ENCODE measurements around the gene GPRC5C.
A peak's percentile ranks its signal among the peaks of the same experiment; 100 is the strongest.

Gene GPRC5C

GRCh38 chr17:74447628-74448159, 15.8 kb downstream of the GPRC5C start:
- WGBS: 96% methylated on average over 11 of the region's 11 CpGs
- Histone ChIP-seq H3K36me3 (ENCODE audit: insufficient read depth, low read length) (peaks cover 8% of the 10 kb centered on the region; the same call in 1 of the 2 replicates), H3K4me3 (ENCODE audit: low read length) (no peak overlapping the region), H3K9ac (ENCODE audit: low read depth, low read length) (no peak overlapping the region), H3K27me3 (ENCODE audit: insufficient read depth, low read length) (peaks cover 17% of the 10 kb centered on the region), H3K4me1 (ENCODE audit: insufficient read depth, low read length) (peaks cover 5% of the 10 kb centered on the region; the same call in 1 of the 2 replicates), H3K9me3 (ENCODE audit: insufficient read depth, low read depth, low read length) (no peaks in the 10 kb centered on the region), H3K27ac (ENCODE audit: low read depth, low read length) (no peak overlapping the region)

- peaks cover 27% of the 10 kb centered on the region for H3K27me3 ChIP-seq (ENCODE audit: insufficient read depth, low read length)
- 90% methylated on average over 8 of the region's 8 CpGs for WGBS
- no peak overlapping the region for H3K4me3 ChIP-seq (ENCODE audit: low read length)
- no peaks in the 10 kb centered on the region for H3K9me3 ChIP-seq (ENCODE audit: insufficient read depth, low read depth, low read length)
- peaks cover 6% of the 10 kb centered on the region; the same call in 1 of the 2 replicates for H3K4me1 ChIP-seq (ENCODE audit: insufficient read depth, low read length)
- no peak overlapping the region for H3K9ac ChIP-seq (ENCODE audit: low read depth, low read length)
- H3K27ac ChIP-seq (ENCODE audit: low read depth, low read length): no peak overlapping the region
- peaks cover 8% of the 10 kb centered on the region; the same call in 1 of the 2 replicates for H3K36me3 ChIP-seq (ENCODE audit: insufficient read depth, low read length)
Measured at GRCh38 chr17:74448756-74449155, 16.9 kb downstream of the GPRC5C start.

- Histone ChIP-seq H3K4me1 (ENCODE audit: insufficient read depth, low read length) (peaks cover 7% of the 10 kb centered on the region; the same call in 1 of the 2 replicates), H3K9me3 (ENCODE audit: insufficient read depth, low read depth, low read length) (no peaks in the 10 kb centered on the region), H3K36me3 (ENCODE audit: insufficient read depth, low read length) (peaks cover 8% of the 10 kb centered on the region; the same call in 1 of the 2 replicates), H3K27ac (ENCODE audit: low read depth, low read length) (no peak overlapping the region), H3K27me3 (ENCODE audit: insufficient read depth, low read length) (peaks cover 29% of the 10 kb centered on the region), H3K9ac (ENCODE audit: low read depth, low read length) (no peak overlapping the region), H3K4me3 (ENCODE audit: low read length) (no peak overlapping the region)
- WGBS: 91% methylated on average over 11 of the region's 11 CpGs
Measured at GRCh38 chr17:74449306-74449705, 17.4 kb downstream of the GPRC5C start.

GRCh38 chr17:74449773-74450172, 17.9 kb downstream of the GPRC5C start:
- WGBS: 95% methylated on average over 5 of the region's 5 CpGs
- H3K4me1 ChIP-seq (ENCODE audit: insufficient read depth, low read length): peaks cover 11% of the 10 kb centered on the region; the same call in 1 of the 2 replicates
- peaks cover 34% of the 10 kb centered on the region for H3K27me3 ChIP-seq (ENCODE audit: insufficient read depth, low read length)
- no peak overlapping the region for H3K27ac ChIP-seq (ENCODE audit: low read depth, low read length)
- H3K9ac ChIP-seq (ENCODE audit: low read depth, low read length): no peak overlapping the region
- H3K4me3 ChIP-seq (ENCODE audit: low read length): no peak overlapping the region
- H3K36me3 ChIP-seq (ENCODE audit: insufficient read depth, low read length): peaks cover 8% of the 10 kb centered on the region; the same call in 1 of the 2 replicates
- no peaks in the 10 kb centered on the region for H3K9me3 ChIP-seq (ENCODE audit: insufficient read depth, low read depth, low read length)

- Histone ChIP-seq H3K9me3 (ENCODE audit: insufficient read depth, low read depth, low read length) (no peaks in the 10 kb centered on the region), H3K36me3 (ENCODE audit: insufficient read depth, low read length) (peaks cover 8% of the 10 kb centered on the region; the same call in 1 of the 2 replicates), H3K27ac (ENCODE audit: low read depth, low read length) (no peak overlapping the region), H3K27me3 (ENCODE audit: insufficient read depth, low read length) (peaks cover 38% of the 10 kb centered on the region), H3K4me1 (ENCODE audit: insufficient read depth, low read length) (peaks cover 16% of the 10 kb centered on the region; the same call in 1 of the 2 replicates), H3K9ac (ENCODE audit: low read depth, low read length) (no peak overlapping the region), H3K4me3 (ENCODE audit: low read length) (no peak overlapping the region)
- WGBS: 94% methylated on average over 3 of the region's 3 CpGs
Measured at GRCh38 chr17:74450231-74450630, 18.3 kb downstream of the GPRC5C start.

GRCh38 chr17:74450925-74451403, 19.1 kb downstream of the GPRC5C start:
- WGBS: 94% methylated on average over 13 of the region's 13 CpGs
- peaks cover 38% of the 10 kb centered on the region for H3K27me3 ChIP-seq (ENCODE audit: insufficient read depth, low read length)
- H3K4me3 ChIP-seq (ENCODE audit: low read length): no peak overlapping the region
- H3K27ac ChIP-seq (ENCODE audit: low read depth, low read length): no peak overlapping the region
- peaks cover 18% of the 10 kb centered on the region; the same call in 1 of the 2 replicates for H3K4me1 ChIP-seq (ENCODE audit: insufficient read depth, low read length)
- H3K36me3 ChIP-seq (ENCODE audit: insufficient read depth, low read length): peaks cover 8% of the 10 kb centered on the region; the same call in 1 of the 2 replicates
- no peak overlapping the region for H3K9ac ChIP-seq (ENCODE audit: low read depth, low read length)
- H3K9me3 ChIP-seq (ENCODE audit: insufficient read depth, low read depth, low read length): no peaks in the 10 kb centered on the region

GRCh38 chr17:74451557-74451956, 19.7 kb downstream of the GPRC5C start:
- Histone ChIP-seq H3K9me3 (ENCODE audit: insufficient read depth, low read depth, low read length) (no peaks in the 10 kb centered on the region), H3K27ac (ENCODE audit: low read depth, low read length) (no peak overlapping the region), H3K27me3 (ENCODE audit: insufficient read depth, low read length) (peaks cover 38% of the 10 kb centered on the region), H3K4me3 (ENCODE audit: low read length) (no peak overlapping the region), H3K4me1 (ENCODE audit: insufficient read depth, low read length) (peaks cover 18% of the 10 kb centered on the region; the same call in 1 of the 2 replicates), H3K9ac (ENCODE audit: low read depth, low read length) (no peak overlapping the region), H3K36me3 (ENCODE audit: insufficient read depth, low read length) (peaks cover 8% of the 10 kb centered on the region; the same call in 1 of the 2 replicates)
- WGBS: 98% methylated on average over 5 of the region's 6 CpGs

GRCh38 chr17:74452033-74452840, 20.3 kb downstream of the GPRC5C start:
- Histone ChIP-seq H3K36me3 (ENCODE audit: insufficient read depth, low read length) (0 out of 2 replicates have a peak, but pooled peaks cover 2% of the 10 kb centered on the region), H3K27ac (ENCODE audit: low read depth, low read length) (no peak overlapping the region), H3K9ac (ENCODE audit: low read depth, low read length) (no peak overlapping the region), H3K4me3 (ENCODE audit: low read length) (no peak overlapping the region), H3K4me1 (ENCODE audit: insufficient read depth, low read length) (peaks cover 18% of the 10 kb centered on the region; the same call in 1 of the 2 replicates), H3K27me3 (ENCODE audit: insufficient read depth, low read length) (peaks cover 38% of the 10 kb centered on the region), H3K9me3 (ENCODE audit: insufficient read depth, low read depth, low read length) (no peaks in the 10 kb centered on the region)
- 35% methylated on average over 16 of the region's 16 CpGs for WGBS

- 26% methylated on average over 22 of the region's 22 CpGs for WGBS
- no peaks in the 10 kb centered on the region for H3K9me3 ChIP-seq (ENCODE audit: insufficient read depth, low read depth, low read length)
- peaks cover 18% of the 10 kb centered on the region; the same call in 1 of the 2 replicates for H3K4me1 ChIP-seq (ENCODE audit: insufficient read depth, low read length)
- H3K9ac ChIP-seq (ENCODE audit: low read depth, low read length): no peak overlapping the region
- peaks cover 41% of the 10 kb centered on the region for H3K27me3 ChIP-seq (ENCODE audit: insufficient read depth, low read length)
- peak overlapping the region; percentile 53 for H3K4me3 ChIP-seq (ENCODE audit: low read length)
- H3K27ac ChIP-seq (ENCODE audit: low read depth, low read length): no peak overlapping the region
- H3K36me3 ChIP-seq (ENCODE audit: insufficient read depth, low read length): no peaks in the 10 kb centered on the region
Measured at GRCh38 chr17:74452841-74453661, 21.2 kb downstream of the GPRC5C start.

- H3K4me1 ChIP-seq (ENCODE audit: insufficient read depth, low read length): peaks cover 18% of the 10 kb centered on the region; the same call in 1 of the 2 replicates
- no peaks in the 10 kb centered on the region for H3K36me3 ChIP-seq (ENCODE audit: insufficient read depth, low read length)
- no peak overlapping the region; the same call in 1 of the 2 replicates for H3K9ac ChIP-seq (ENCODE audit: low read depth, low read length)
- no peaks in the 10 kb centered on the region for H3K9me3 ChIP-seq (ENCODE audit: insufficient read depth, low read depth, low read length)
- WGBS: under 1% methylated on average over 35 of the region's 43 CpGs
- peaks cover 45% of the 10 kb centered on the region for H3K27me3 ChIP-seq (ENCODE audit: insufficient read depth, low read length)
- peak overlapping the region; percentile 61 for H3K4me3 ChIP-seq (ENCODE audit: low read length)
- H3K27ac ChIP-seq (ENCODE audit: low read depth, low read length): no peak overlapping the region
Measured at GRCh38 chr17:74453665-74454196, 21.8 kb downstream of the GPRC5C start.

All from HUES64 (cell line).